NCI-H187 (cell line): ENCODE measurements around the gene LRRC8B.

Experiments used
- DNase-seq, 2 experiments: peaks; one replicate each; lab custom pipeline; 2025; lab: John Stamatoyannopoulos, UW

The LRRC8B gene

GRCh38 chr1:89547563-89548116 is 23.0 kb downstream of the LRRC8B start:
- DNase-seq: no peak

- no peak for DNase-seq
These were observed 23.7 kb downstream of the LRRC8B start for GRCh38 chr1:89548122-89548857.

GRCh38 chr1:89550995-89551394 is 26.4 kb downstream of the LRRC8B start:
- DNase-seq: no peak

GRCh38 chr1:89552471-89553081 is 27.9 kb downstream of the LRRC8B start:
- DNase-seq: no peak

- no peak for DNase-seq
These were observed 28.5 kb downstream of the LRRC8B start for GRCh38 chr1:89553157-89553556.

GRCh38 chr1:89555550-89555949 is 30.9 kb downstream of the LRRC8B start:
- no peak for DNase-seq

- DNase-seq: no peak
These were observed 32.3 kb downstream of the LRRC8B start for GRCh38 chr1:89556726-89557444.

- no peak for DNase-seq
These were observed 32.8 kb downstream of the LRRC8B start for GRCh38 chr1:89557445-89557825.

GRCh38 chr1:89557956-89558355 is 33.3 kb downstream of the LRRC8B start:
- no peak for DNase-seq

GRCh38 chr1:89563957-89564604 is 39.5 kb downstream of the LRRC8B start:
- no peak for DNase-seq

- no peak for DNase-seq
These were observed 40.9 kb downstream of the LRRC8B start for GRCh38 chr1:89565521-89565920.

- no peak for DNase-seq
These were observed 42.1 kb downstream of the LRRC8B start for GRCh38 chr1:89566761-89567174.

- no peak for DNase-seq
These were observed 43.2 kb downstream of the LRRC8B start for GRCh38 chr1:89567797-89568196.

GRCh38 chr1:89573410-89573809 is 48.8 kb downstream of the LRRC8B start:
- no peak for DNase-seq

- DNase-seq: no peak
These were observed 50.0 kb downstream of the LRRC8B start for GRCh38 chr1:89574621-89575020.

- no peak for DNase-seq
These were observed 50.6 kb downstream of the LRRC8B start for GRCh38 chr1:89575207-89575606.

- DNase-seq: no peak
These were observed 51.4 kb downstream of the LRRC8B start for GRCh38 chr1:89576013-89576412.

- no peak for DNase-seq
These were observed 53.5 kb downstream of the LRRC8B start for GRCh38 chr1:89578151-89578550.

GRCh38 chr1:89578946-89579684 is 54.5 kb downstream of the LRRC8B start:
- DNase-seq: no peak

GRCh38 chr1:89580036-89580435 is 55.4 kb downstream of the LRRC8B start:
- DNase-seq: no peak

- no peak for DNase-seq
These were observed 57.2 kb downstream of the LRRC8B start for GRCh38 chr1:89581859-89582258.

GRCh38 chr1:89582571-89582970 is 57.9 kb downstream of the LRRC8B start:
- DNase-seq: no peak
